T follicular helper cell (primary cell): Measurements from ENCODE around the gene GPR179.
"Not testable (repeated sequence)": the region's sequence is repeated elsewhere in the genome, so short reads cannot be mapped to it uniquely, and the experiment has no call there.

Experiments used
- DNase-seq: peaks from one replicate; pipeline ENCODE4 v3.0.0-alpha.2; 2020; ENCODE audit warnings: low read depth

GPR179 gene

GRCh38 chr17:38322156-38322779 lies 21.5 kb downstream of the GPR179 start:
- peak; percentile 55 for DNase-seq

- DNase-seq = no peak
Measured at GRCh38 chr17:38320482-38320881, 23.3 kb downstream of the GPR179 start.

GRCh38 chr17:38317081-38317480 lies 26.7 kb downstream of the GPR179 start:
- no peak for DNase-seq

GRCh38 chr17:38315497-38315896 lies 28.3 kb downstream of the GPR179 start:
- no peak for DNase-seq

- DNase-seq = peak; percentile 93
Measured at GRCh38 chr17:38296834-38297517, 46.8 kb downstream of the GPR179 start, which contains the start of gene MRPL45. Gene MRPL45 (plus strand): TSS chr17:38297168. CDS start chr17:38297184, 16 bp downstream.

- not testable (repeated sequence) for DNase-seq
Measured at GRCh38 chr17:38295602-38296365, 48.0 kb downstream of the GPR179 start.

- DNase-seq = not testable (repeated sequence)
Measured at GRCh38 chr17:38289760-38290159, 54.0 kb downstream of the GPR179 start.

GRCh38 chr17:38288217-38288827 lies 55.4 kb downstream of the GPR179 start:
- not testable (repeated sequence) for DNase-seq

- DNase-seq = not testable (repeated sequence)
Measured at GRCh38 chr17:38286501-38287091, 57.2 kb downstream of the GPR179 start.

- not testable (repeated sequence) for DNase-seq
Measured at GRCh38 chr17:38285994-38286393, 57.8 kb downstream of the GPR179 start.
